Astrocyte of the spinal cord (primary cell): Measurements from ENCODE around the gene CNDP2.

Experiments used
- DNase-seq: peaks from one replicate; pipeline ENCODE4 v3.0.0; 2011; ENCODE audit warnings: low read depth, low spot score
- H3K4me3 ChIP-seq: 2 replicates; pipeline ENCODE4 v1.5.1; 2011; ENCODE audit warnings: low read depth, mild to moderate bottlenecking, low read length, moderate library complexity
- CTCF ChIP-seq: IDR thresholded peaks from 2 replicates; pipeline ENCODE4 v1.5.1; 2012; ENCODE audit warnings: low read depth, mild to moderate bottlenecking, low read length, inconsistent platforms
- in situ Hi-C: cut with HindIII; loops from 2 replicates; pipeline ENCODE4 v1.10.0; 2017; ENCODE audit warnings: low sequenced_read_pairs

The CNDP2 gene

DNA sequence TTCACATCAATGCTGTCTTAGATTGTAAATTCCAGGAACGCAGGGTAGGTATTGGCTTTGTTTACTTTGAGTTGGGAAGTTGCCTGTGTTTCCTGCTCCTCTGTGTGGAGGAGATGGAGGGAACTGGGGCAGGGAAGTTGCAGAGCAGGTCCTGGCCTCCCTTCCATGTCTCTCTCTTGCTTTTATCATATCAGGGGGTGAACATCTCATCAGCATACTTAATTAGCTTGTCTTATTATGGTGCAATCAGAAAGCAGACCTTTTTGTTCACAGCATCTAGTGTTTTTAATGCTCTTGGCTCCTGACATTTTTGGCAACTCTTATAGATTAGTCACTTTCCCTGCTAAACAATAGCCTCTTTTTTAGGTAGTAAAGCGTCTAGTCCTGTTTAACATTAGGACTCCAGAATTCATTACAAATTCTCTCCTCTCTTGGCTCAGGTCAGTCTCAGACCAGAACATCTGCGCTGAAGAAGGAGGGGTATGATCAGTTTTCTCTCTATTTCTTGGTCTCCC is 27.6 kb upstream of the CNDP2 start:
- no peak overlapping the region for H3K4me3 ChIP-seq
- peak; percentile 32 for DNase-seq
- TF ChIP-seq CTCF, result no peak
- in situ Hi-C loops, result no loop called here

DNA sequence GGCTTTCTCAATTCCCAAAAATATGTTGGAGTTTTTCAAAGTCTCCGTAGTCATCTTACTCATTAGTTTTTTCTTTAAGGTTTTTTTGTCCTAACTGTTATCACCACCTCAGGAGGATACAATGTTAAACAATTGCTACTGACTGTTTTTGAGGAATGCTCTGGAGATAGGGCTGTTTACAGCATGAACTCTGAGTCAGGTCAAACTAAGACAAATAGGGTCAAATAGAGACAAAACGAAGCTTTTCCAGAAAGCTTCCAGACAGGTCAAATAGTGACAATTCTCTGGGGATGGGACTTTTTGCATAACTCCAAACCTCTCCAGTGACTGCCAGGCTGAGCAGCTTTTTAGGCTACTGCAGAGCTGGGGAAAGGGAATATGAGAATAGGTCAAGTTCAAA is 23.9 kb upstream of the CNDP2 start:
- no peak for TF ChIP-seq CTCF
- H3K4me3 ChIP-seq, result no peak overlapping the region
- in situ Hi-C loops, result no loop called here
- no peak for DNase-seq

- no peak overlapping the region for H3K4me3 ChIP-seq
- DNase-seq, result no peak
- in situ Hi-C loops, result no loop called here
- no peak for TF ChIP-seq CTCF
These were observed 22.1 kb upstream of the CNDP2 start for GRCh38 chr18:74473976-74474640.

- DNase-seq, result no peak
- TF ChIP-seq CTCF, result peak; percentile 75
- H3K4me3 ChIP-seq, result no peak overlapping the region
- in situ Hi-C loops, result no loop called here
These were observed 20.0 kb upstream of the CNDP2 start for GRCh38 chr18:74476140-74476539.

DNA sequence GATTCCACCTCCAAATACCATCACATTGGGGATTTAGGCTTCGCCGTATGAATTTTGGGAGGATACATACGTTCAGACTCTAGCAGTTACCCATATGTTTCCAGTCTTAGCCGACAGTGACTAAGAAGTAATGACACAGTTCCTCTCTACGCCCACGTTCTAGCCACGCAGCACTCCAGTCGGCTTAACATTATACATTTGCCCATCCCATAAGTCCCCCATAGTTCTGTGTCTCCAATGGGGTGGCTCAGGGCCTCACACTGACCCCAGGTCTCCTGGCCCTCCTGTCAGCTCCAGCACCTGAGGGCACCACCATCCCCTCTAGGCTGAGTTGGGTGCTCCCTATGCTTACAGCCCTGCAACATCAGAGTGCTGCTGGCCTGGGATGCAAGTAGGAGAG is 18.4 kb upstream of the CNDP2 start:
- in situ Hi-C loops, result no loop called here
- TF ChIP-seq CTCF, result no peak
- H3K4me3 ChIP-seq, result no peak overlapping the region
- DNase-seq, result no peak

DNA sequence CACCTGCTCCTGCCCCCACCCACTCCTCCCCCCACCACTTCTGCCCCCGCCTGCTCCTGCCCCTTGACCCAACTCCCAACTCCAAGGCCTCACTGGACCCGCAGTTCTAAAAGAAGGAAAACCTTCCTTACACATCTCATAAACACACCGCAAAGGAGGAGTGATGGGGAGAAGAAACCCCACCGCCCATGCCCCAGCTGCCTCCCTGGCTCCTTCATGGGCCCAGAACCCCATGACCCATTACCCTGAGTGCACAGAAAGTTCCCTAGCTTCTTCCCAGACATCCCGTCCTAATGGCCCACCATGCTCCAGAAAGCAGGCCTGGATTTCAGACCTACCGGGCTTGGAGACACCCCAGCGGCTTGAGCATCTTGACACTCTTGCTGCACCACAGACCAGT is 17.8 kb upstream of the CNDP2 start:
- no peak for TF ChIP-seq CTCF
- no peak for DNase-seq
- no peak overlapping the region for H3K4me3 ChIP-seq
- in situ Hi-C loops, result no loop called here
